ENCODE measurements around the gene DNAJC3. TPM values are rescaled to one million over a fixed set of nuclear protein-coding genes. Genes with fewer than 3 reads are reported as not detected.

Gene DNAJC3
- total RNA-seq, 1 donor from 2014 or later = 21.4 TPM

- no peak overlapping the region for H3K4me3 ChIP-seq (ENCODE audit: low read depth, low read length)
- TF ChIP-seq CTCF (conservative IDR thresholded peaks at IDR 0.05; ENCODE audit: low read depth, low read length) = no peak
- no peak for DNase-seq (ENCODE audit: low read depth)
Observed at GRCh38 chr13:95809429-95809828, 132.5 kb downstream of the DNAJC3 start.

GRCh38 chr13:95813139-95813538, 136.2 kb downstream of the DNAJC3 start:
- H3K4me3 ChIP-seq (ENCODE audit: low read depth, low read length) = no peak overlapping the region
- no peak for TF ChIP-seq CTCF (conservative IDR thresholded peaks at IDR 0.05; ENCODE audit: low read depth, low read length)
- DNase-seq (ENCODE audit: low read depth) = no peak

- TF ChIP-seq CTCF (conservative IDR thresholded peaks at IDR 0.05; ENCODE audit: low read depth, low read length) = no peak
- H3K4me3 ChIP-seq (ENCODE audit: low read depth, low read length) = no peak overlapping the region
- DNase-seq (ENCODE audit: low read depth) = no peak
Observed at GRCh38 chr13:95814495-95814894, 137.6 kb downstream of the DNAJC3 start.

- no peak for TF ChIP-seq CTCF (conservative IDR thresholded peaks at IDR 0.05; ENCODE audit: low read depth, low read length)
- DNase-seq (ENCODE audit: low read depth) = no peak
Observed at GRCh38 chr13:95822303-95822702, 145.4 kb downstream of the DNAJC3 start.

GRCh38 chr13:95833126-95833525, 156.2 kb downstream of the DNAJC3 start:
- no peak for DNase-seq (ENCODE audit: low read depth)
- H3K4me3 ChIP-seq (ENCODE audit: low read depth, low read length) = no peak overlapping the region
- no peak for TF ChIP-seq CTCF (conservative IDR thresholded peaks at IDR 0.05; ENCODE audit: low read depth, low read length)

More at GRCh38 chr13:95822303-95822702, 145.4 kb downstream of the DNAJC3 start:
- no peak overlapping the region for H3K4me3 ChIP-seq (ENCODE audit: low read depth, low read length)

GRCh38 chr13:95833719-95834118, 156.8 kb downstream of the DNAJC3 start:
- TF ChIP-seq CTCF (conservative IDR thresholded peaks at IDR 0.05; ENCODE audit: low read depth, low read length) = no peak
- H3K4me3 ChIP-seq (ENCODE audit: low read depth, low read length) = no peak overlapping the region

GRCh38 chr13:95834134-95834765, 157.3 kb downstream of the DNAJC3 start:
- peak; percentile 96 for TF ChIP-seq CTCF (conservative IDR thresholded peaks at IDR 0.05; ENCODE audit: low read depth, low read length)
- H3K4me3 ChIP-seq (ENCODE audit: low read depth, low read length) = no peak overlapping the region
- peak; percentile 19 for DNase-seq (ENCODE audit: low read depth)

More at GRCh38 chr13:95833719-95834118, 156.8 kb downstream of the DNAJC3 start:
- no peak for DNase-seq (ENCODE audit: low read depth)

Data from epithelial cell of proximal tubule (primary cell).